ENCODE measurements around the gene ENHO.
A peak's percentile ranks its signal among the peaks of the same experiment; 100 is the strongest.
"Not testable (repeated sequence)": the region's sequence is repeated elsewhere in the genome, so short reads cannot be mapped to it uniquely, and the experiment has no call there.

The ENHO gene

DNA sequence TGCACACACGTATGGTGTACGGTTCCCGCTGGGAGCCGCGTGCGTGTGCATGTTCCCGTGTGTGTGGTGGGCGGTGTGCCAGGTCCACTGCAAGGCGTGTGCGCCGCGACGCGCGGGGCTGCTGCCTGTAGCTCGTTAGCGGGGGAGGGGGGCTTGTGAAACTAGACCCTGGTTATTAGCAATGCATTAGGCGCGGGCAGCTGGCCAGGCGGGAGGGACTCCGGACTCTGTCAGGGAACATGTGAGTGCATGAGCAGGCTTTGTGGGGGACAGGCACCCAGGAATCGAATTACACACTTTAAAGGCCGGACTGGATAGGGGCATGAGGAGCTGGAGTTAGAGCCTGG, 32.2 kb upstream of the ENHO start:
- peak; percentile 27 for DNase-seq

DNA sequence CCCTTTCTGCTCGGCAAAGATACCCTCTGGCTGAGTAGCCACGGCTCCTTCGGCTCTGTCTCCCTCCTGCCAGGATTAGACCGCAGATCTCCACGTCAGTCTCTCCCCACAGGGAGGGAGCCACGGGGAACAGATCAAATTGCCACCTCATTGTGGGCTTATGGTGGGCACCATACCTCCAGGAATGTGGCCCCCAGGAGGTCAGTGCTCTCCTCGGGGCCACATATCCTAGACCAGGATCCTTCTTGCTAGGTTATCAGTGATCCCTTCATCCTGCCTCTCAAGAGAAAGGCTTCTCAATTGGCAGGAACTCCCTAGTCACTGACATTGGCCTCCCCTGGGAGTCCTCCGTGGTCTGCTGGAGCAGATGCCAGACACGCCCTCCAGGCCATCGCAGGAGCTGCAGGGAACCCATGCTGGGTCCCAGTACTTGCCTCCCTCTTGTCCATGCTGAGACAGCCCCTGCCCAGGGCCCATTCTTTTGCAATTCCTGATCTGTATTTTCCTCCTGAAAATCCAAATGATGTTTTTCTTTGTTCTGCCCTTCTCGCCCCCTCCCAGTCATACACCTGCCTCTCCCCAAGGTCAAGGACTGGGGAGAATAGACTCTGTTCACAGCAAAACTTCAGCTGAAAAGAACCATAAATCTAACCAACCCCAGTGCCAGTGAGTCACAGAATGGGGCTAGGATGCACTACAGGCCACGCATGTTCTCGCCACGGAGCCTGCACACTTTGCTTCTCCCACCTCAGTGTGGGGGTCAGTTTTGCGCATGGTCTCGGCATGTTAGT, 31.6 kb upstream of the ENHO start:
- DNase-seq: no peak

DNA sequence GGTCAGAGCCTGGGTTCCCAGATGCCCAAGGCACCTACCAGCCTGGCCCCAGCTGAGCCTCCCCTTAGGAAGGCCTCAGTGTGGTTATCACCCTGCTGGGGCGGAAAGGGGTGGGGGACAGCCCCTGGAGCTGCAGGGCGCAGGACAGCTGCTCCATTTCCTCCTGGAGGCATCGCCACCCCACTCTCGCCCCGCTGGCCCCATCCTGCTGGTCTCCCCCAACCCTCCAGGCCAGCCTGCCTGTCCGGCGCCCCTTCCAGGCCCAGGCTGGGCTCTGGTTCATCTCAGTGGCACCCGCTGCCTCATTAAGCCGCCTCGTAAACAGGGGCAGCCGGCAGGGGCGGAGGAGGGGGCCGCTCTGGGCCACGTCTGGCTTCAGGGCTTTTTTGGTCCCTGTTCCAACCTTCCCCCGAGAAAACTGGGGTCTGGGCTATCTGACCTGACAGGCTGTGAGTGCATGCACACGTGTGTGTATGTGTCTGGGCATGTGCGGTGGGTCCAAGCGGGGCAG, 30.8 kb upstream of the ENHO start:
- no peak for DNase-seq

DNA sequence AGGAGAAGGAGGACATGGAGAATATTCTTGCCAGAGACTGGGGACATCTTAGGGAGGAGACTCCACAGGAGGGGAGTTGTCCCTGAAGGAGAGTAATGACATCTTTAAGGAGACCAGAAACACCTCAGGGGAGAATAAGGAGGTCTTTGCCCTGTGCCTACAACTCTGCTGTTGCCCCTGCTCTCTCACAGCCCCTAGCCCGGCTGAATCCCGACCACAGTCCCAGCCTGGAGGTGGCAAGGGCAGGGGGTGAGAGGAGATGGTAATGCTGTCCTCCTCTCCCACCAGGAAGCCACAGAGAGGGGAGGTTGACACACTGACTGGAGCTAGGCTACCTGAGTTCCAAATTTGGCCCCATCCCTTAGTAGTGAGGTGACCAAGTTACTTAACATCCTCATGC, 30.2 kb upstream of the ENHO start:
- no peak for DNase-seq

DNA sequence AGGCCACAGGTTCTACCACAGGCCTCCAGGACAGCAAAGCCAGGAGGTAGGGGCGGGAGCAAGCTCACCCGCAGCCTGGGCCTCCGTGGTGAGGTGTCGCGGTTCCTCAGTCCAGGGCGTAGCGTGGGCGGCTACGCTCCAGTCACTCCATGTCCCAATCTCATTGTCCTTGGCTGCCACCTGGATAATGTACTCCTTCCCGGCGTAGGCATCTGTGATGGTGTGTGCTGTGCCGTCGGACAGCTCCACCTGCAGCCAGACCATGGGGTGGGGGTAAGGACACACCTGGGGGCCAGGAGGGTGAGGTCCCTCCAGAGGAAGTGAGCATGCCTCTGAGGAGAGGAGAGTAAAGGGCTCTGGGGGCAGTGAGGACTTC, 29.8 kb upstream of the ENHO start:
- no peak for DNase-seq

DNA sequence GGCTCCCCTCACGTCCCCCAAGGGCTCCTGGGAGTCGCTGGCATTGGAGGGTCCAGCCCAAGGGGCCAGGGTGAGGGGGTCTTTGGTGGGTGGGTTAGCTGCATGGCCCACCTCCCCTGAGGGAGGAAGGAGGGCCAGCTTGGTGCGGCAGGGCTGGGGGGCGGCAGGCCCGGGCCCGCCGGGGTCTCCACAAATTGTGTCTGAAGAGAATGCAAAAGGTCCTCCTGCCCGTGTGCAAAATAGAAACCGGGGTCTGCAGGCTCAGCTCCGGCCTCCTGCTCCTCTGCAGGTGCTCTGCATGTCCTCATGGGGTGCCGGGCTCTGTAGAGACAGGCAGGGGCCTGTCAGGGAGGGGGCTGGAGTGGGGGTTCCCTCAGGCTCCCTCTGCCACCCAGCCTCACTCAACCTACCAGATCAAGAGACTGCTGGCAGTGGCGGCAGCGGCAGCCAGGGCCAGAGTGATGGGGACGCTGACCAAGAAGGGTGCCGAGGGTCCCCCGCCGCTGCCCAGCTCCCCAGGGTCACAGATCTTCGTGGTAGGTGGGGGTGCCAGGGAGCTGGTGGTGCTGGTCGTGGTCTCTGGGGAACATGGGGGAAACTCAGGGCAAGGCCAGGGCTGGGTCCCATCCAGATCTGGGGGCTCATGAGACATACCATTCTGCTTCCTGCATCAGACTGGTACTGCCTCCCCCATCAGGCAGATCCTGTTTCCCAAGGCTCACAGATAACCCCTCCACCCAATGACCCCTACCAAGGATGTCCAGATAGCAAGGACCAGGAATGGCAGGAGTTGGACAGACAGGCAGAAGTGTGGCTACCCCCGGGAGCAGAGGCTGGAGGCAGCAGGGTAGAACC, 29.2 kb upstream of the ENHO start:
- DNase-seq: no peak

DNA sequence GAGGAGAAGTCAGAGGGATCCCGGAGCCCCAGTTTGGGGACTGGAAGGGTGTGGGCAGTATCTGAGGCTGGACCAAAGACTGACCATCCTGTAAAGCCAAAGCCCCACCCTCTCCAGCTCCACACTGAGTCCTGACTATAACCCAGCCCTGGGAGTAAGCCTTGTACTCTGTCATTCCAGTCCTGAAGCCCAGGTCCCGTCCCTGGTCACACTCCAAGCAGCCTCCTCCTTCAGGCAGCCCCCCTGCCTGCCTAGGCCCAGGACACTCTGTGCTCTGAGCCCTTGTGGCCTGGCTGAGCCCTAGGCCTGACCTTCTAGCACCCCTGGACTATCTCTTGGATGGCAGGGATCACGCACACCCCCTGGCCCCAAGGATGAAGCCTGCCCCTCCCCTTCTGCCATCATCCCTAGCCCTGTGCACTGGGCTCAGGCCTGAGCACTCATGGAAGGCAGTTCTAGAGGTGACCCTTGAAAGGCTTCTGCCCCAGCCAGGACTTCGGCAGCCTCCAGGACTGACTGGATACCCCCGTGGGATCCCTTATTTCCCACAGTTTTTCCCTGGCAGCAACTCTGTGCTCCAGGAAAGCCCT, 28.0 kb upstream of the ENHO start:
- no peak for DNase-seq

DNA sequence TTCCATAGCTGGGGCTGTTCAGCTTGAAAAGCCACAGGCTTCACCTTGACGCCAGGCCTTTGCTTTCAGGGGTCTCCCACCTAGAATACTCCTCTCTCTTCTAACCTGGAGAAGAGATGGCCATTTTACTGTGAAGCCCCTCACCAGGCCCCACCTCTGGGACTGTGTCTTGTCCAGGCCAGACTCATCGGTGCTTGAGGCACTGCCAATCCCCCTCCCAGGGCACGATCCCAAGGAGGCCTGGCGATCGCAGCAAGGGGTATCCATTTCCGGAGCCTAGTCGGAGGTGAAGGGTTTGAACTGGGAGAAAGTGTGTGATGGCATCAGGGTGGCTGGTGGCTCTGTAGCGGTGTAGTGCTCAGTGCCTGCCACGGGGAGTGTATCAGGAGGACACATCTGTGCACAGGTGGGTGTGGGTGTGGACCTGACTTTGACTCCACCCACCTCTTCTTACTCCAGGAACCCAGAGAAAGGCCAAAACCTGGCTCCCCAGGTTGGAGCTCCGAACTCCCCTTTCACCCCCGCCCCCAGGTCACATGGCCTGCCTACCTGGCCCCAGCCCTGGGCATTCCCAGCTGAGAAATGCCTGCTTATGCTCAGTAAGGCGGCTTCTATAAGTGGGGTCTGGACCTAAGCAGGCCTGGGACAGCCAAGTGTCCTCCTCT, 27.4 kb upstream of the ENHO start:
- no peak for DNase-seq

DNA sequence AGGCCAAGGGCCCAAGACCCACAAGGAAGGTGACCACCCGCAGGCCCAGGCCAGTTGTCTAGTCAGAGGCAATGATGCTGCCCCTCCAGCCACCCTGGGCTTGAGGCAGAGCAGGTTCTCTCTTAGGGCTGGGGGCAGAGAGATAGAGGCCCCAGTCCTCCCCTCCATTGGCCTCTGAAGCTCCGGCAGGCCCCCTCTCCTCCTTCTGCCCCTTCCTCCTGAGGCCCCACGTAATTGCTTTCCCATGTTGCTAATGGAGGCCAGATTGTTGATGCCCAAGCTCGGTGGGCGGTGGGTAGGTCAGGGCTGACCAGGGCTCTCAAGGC, 26.6 kb upstream of the ENHO start:
- DNase-seq: no peak

DNA sequence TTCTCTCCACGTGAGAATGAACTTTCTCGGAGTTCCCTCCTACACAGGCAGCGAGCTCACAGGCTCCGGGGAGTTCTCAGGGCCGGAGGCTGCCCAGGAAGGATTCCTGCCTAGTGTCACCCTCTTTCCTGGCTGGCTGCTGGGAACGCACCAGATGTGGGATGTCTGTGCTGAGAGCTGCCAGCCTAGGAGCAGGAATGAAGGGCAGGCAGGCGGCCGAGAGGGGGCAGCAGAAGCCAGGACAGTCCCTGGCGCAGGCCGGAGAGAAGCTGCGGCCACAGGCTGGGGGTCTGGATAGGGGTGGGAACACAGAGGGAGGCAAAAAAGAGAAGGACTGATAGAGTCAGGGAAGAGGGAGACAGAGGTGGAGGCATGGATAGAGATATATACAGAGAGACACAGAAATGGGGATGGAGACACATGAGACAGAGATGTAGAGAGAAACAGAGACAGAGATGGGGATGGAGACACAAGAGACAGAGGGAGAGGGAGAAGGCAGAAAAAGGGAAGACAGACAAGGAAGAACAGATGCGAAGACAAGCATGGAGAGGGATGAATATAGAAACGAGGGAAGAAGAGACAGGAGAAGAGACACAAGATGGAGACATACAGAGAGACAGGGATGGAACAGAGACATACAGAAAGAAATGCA, 25.3 kb upstream of the ENHO start:
- peak; percentile 46 for DNase-seq

DNA sequence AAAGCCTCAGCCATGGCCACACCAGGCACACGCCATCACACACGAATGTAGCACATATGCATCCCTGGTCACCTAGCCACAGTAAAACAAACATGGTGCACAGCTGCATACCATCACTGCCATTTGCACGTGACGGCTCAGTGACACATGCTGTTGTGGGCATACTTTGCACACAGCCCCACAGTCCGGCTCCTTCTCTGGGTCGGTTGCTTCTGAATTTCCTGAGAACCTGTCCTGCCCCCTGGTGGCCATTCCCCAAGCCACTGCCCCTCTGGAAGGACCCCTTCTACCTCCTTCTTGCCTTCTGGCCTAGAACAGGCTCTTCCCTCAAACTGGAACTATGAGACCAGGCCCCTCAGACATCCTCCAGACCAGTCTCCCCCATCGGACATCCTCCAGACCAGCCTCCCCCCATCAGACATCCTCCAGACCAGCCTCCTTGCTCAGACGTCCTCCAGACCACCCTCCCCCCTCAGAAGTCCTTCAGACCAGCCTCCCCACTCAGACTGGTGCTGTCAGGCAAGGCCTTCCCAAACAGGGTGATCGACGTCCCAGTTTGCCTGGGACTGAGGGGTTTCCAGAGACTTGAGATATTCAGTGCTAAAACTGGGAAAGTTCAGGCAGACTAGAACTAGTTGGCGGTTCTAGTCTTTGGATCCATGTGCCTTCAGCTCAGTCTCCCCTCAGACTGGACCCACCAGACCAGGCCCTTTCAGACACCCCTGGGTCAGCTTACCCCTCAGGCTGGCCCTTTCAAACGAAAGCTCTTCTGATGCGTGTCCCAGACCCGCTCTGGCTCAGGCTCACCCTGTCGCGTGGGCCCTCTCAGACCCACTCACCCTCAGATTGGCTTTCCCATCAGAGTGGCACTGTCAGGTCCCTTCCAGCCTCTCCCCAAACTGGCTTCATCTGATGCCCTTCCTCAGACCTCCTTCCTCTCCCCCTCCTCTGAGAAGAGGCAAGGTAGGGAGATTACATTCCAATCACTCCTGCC, 24.3 kb upstream of the ENHO start:
- DNase-seq: peak; percentile 66

DNA sequence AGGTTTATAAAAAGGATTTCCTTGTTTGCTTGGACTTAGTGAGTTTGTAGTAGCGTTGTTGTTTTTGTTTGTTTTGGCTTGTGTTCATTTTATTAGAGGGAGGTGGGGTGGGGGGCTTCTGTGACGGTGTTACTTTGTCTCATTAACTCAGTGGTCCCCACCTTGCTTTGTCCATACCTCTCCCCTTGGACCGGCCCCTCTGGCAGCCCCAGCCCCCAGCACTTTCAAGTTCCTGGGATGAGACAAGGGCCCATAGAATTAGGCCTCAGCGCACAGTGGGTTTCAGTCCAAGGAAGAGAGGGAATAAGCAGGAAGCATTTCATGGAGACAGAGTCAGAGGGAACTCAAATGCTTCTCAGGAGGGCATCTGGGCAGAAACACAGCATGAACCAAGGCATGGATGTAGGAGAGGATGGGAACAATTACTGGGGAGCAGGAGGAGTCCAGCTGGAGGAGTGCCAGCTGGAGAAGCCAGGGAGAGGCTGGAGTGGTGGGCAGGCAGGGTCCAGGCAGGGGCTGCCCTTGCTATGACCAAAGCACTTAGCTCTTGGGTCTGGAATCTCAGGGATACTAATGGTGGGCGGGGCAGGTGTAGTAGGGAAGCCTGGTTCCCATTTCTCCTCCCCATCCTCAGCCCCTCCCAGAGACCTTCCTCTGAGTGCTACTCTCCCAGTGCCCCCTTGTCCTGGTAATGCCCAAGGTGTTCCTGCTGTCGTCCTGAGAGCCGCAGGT, 23.5 kb upstream of the ENHO start:
- DNase-seq: no peak

DNA sequence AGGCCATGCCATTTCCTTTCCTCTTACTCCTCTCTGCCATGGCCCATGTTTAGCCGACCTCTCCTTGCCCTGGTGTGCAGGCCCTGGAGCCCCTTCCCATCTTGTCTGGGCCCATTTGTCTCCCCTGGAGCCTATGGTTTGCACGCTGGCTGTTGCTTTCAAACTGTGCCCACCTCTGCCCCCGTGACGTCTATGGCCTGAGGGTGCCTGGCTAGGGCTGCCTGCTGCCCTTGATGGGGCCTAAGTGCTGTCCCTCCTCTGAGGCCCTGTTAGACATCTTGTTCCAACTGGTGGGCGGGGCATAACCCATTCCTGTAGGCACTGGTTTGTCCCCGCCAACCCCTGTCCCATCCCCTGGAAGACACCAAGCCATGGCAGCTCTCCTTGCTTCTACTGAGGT, 22.7 kb upstream of the ENHO start:
- no peak for DNase-seq

DNA sequence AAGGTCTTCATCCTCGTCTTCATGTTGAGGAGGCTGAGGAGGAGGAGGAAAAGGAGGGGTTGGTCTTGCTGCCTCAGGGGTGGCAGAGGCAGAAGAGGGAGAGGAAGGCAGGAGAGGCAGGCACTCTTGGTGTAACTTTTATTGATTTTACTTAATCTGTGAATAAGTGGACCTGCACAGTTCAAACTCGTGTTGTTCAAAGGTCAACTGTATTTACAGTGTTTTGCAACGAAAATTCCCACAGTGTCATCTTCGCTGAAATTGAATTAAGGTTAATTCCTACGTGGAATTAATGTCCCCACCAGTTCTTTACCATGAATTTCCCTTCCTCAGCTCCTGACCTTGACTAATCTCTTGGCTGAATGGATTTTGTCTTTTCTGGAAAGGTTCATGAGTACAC, 21.2 kb upstream of the ENHO start:
- no peak for DNase-seq

DNA sequence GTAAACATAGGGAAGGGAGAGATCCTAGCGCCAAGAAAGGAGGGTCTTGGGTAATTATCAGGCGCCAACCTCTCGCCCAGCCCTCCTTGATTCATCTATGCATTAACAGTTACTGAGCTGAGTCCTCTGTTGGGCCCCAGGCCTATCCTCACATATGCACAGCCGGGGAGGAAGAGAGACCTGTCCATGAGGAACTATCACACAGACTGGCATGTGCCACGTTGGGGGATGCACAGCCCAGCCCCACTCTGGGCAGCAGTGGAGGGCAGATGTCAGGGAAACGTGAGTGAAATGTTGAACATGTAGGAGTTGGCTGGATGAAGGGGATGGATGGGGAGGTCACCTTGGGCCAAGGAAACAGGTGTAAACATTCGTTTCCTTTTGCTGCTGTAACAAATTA, 18.8 kb upstream of the ENHO start:
- DNase-seq: no peak

DNA sequence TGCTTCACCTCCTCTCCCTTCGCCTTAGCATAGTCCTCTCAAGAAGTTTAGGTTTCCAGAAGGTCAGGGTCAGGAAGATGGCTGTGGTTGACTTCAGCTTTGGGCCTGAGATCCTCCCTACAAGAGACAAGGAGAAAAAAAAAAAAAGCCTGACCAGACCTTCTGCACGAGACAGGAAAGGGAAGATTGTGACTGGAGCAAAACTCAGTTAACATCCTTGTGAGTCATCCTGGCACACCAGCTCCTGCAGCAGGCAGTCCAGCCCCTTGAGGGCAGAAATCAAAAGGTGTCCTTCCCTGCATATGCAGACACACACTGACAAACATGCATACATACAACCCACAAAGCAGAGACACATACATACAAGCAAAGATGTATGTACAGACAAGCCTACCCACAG, 18.0 kb upstream of the ENHO start:
- DNase-seq: peak; percentile 31

DNA sequence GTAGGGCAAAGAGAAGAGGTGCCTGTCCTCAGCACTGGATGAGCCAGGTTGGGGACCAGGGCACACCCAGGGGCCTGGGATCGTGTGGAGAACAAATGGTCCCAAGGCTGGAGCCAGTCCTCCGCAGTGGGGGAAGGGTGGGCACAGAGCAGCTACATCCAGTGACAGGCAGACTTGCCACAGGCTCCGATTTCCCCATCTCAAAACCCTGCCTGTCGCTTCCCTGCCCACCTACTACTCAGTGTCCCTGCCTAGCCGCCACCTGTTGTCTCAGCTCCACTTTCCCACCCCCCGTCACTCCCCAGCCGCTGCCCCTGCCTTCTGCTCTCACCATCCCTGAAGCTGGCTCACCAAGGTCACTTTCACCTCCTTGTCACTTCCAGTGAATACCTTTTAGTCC, 13.9 kb upstream of the ENHO start:
- DNase-seq: no peak

DNA sequence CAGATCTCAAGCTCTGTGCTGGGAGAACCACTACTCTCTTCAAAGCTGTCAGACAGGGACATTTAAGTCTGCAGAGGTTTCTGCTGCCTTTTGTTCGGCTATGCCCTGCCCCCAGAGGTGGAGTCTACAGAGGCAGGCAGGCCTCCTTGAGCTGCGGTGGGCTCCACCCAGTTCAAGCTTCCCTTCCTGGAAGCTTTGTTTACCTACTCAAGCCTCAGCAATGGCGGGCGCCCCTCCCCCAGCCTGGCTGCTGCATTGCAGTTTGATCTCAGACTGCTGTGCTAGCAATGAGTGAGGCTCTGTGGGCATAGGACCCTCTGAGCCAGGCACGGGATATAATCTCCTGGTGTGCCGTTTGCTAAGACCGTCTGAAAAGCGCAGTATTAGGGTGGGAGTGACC, 9.3 kb upstream of the ENHO start:
- not testable (repeated sequence) for DNase-seq

DNA sequence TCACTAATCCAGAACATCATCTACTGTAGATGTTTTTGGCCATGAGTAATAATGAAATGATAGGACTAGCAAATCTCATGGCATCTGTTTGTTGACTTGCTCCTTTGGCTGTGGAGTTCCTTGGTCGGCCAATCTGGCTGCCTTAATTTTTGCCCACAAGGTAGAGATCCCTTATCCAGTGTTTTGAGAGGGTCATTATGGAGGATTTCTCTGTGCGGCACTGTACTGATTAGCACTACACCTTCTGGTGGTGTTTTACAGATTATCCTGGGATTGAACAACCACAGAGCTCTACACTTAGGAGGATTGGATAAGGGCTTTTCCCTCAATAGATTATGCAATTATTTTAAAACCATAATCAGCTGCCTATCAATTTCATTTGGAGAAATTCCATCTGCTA, 3.2 kb upstream of the ENHO start:
- no peak for DNase-seq

DNA sequence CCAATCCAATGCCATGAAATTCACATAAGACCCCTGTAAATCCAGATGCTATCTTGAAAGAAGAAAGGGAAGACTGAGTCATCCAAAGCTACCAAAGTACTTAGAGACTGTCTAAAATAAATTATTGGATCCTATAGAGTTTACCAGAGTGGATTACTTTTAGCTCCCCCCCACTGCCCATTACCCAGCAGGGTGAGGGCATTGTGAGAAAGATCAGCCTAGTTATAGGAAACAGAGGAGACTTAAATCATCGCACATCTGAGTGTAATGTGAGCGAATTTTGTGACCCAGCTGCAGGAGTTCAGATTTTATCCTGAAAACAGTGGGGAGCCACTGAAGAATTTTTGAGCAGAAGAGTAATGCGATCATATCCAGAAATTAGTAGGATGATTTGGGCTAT, 1.6 kb upstream of the ENHO start:
- DNase-seq: no peak
